ENCODE data around the gene FIGLA.
"Not testable (repeated sequence)": the region's sequence is repeated elsewhere in the genome, so short reads cannot be mapped to it uniquely, and the experiment has no call there.

- not testable (repeated sequence) for TF ChIP-seq EZH2 (IDR thresholded peaks at IDR 0.05; ENCODE audit: insufficient read depth, poor library complexity, severe bottlenecking); EZH2phosphoT487 (IDR thresholded peaks at IDR 0.05; ENCODE audit: insufficient read depth, low read depth)
Observed at GRCh38 chr2:70797996-70798395, 7.6 kb upstream of the FIGLA start.
